Hematopoietic multipotent progenitor cell (in vitro differentiated cells): ENCODE measurements around the gene TMEM135. TPM values are rescaled to one million over a fixed set of nuclear protein-coding genes. Genes with fewer than 3 reads are reported as not detected.
A peak's percentile ranks its signal among the peaks of the same experiment; 100 is the strongest.
"Not testable (repeated sequence)": the region's sequence is repeated elsewhere in the genome, so short reads cannot be mapped to it uniquely, and the experiment has no call there.

ENCODE experiments used
- DNase-seq, 3 donors: peaks; one replicate each; pipeline ENCODE4 v3.0.0-alpha.2; 2011 to 2015; ENCODE audit warnings: low read depth in 2 of 3, low spot score in 2 of 3
- total RNA-seq: library from RNA; depleted of rRNA; stranded (reverse); fragments of >200 nt; gene quantifications from one replicate; pipeline ENCODE4 v1.2.3, GENCODE V29; 2012

TMEM135 gene
- total RNA-seq, 1 donor = 8.3 TPM

DNA sequence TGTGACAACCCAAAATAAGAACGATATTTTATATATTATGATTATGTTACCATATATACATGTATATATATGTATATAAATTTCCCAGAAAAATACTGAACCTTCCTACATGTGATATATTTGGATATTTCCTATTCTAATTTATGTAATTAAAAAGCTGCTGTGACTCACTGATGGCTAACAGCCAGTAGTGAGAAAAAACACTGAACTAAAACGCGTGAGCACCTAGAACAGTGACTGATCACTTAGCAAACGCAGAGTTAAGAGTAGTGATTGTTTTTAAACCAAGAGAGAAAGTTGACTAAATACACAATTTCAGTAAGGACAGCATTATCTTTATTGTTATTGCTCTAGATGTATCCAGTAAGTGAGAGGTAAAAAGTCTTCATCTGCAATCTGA lies 213.8 kb downstream of the TMEM135 start:
- DNase-seq = no peak

DNA sequence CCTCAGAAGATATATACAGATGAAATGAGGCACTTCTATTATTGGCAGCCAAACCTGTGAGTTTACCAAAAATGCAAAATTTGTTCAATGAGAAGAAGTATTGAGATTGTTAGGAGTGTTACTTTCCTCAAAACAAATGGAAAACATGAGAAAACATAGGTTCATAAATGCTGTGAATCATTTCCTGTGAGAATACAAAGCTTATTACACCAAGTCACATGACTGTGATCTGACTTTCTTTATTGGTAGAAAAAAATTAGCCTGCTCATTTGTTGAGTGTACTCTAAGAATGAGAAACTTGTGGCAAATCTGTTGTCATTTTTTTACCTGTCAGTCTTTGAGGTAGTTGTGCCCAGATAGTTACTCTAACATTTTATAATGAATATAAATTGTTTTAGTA lies 215.1 kb downstream of the TMEM135 start:
- DNase-seq = no peak

GRCh38 chr11:87254562-87254961 lies 216.8 kb downstream of the TMEM135 start:
- DNase-seq = no peak

DNA sequence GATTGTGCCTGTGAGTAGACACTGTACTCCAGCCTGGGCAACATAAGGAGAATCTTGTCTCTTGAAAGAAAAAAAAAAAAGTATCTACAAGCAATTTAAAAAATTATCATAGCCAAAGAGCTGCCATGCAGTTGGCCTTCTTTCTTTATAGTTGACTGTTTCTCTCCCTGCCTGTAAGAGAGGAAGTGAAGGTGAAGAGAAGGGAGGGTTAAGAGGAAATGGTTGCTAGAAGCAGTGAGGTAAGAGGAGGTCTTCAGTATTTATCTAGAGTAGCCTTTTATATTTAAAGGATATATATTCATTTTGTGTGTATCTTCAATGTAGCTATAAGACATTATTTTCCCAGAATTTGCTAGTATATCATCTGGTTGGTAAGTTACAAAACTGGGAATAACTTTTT lies 217.9 kb downstream of the TMEM135 start:
- DNase-seq = no peak

DNA sequence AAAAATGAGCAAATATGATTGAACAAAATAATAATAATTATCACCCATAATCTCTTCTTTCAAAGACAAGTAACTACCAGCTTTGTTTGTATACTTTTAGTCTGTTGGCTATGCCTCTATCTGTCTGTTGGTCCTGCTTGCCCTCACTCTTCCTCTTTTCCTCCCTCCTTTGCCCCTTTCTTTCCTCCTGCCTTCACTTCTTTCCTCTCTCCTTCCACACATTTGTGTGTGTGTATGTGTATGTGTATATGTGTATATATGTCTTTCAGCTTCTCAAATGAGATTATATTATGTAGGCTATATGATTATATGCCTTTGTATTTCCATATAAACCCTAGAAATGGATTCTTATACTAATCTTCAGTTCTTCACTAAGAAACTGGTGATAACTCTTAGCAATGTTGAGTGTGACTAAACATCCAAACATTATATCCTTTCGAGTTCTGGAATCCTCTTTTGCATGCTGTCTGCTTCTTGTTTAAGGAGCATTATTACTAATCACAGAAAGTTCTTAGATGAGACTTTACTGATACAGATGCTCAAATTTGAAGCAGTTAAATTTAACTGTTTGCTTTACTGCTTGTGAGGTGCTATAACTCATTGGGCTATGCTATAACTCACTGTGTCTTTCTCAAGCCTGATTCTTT lies 219.1 kb downstream of the TMEM135 start:
- no peak for DNase-seq

- peak in 1 of 3 donors; percentile 31 for DNase-seq
Observed at GRCh38 chr11:87258171-87258833, 220.6 kb downstream of the TMEM135 start.

GRCh38 chr11:87259736-87260135 lies 222.0 kb downstream of the TMEM135 start:
- DNase-seq = no peak

DNA sequence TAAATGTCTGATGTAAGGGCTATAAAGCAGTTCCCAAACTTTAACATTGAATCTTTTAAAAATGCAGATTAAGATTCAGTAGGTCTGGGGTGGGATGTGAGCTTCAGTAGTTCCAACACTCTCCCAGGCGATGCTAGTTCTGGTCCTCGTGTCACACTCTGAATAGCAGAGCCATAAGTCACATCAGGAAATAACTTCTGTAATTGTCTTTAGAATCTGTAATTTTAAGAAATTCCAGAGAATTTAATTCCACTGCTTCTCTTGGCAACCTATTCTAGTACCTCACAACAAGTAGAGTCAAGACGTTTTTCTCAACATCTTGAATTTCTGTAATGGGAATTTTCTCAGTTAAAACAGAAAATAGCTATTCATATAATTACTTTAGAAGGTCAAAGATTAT lies 223.1 kb downstream of the TMEM135 start:
- DNase-seq = no peak

DNA sequence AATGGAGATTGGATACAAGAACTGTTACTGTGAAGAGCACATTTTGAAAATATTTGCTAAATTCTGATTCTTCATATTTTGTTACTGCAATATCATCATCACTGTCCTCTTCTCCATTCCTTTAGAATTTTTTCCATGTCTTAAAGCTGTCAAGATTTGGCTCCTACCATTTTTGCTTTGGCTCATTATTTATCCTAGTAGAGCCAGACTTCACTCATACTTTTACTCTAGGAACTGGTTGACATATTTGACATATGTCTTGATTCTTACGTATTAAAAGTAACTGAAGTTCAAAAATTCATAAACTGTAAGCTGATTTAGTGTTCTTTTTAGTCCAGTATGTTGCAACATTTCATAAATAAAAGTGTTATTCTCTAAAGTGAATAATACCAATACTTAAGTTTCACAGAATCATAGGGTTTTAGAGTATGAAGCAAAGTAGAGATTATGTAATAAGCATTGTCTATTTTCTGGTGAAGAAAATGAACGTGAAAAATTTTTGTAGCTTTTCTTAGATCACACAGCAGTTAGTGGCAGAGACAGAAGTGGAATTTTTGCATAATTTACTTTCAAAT lies 225.6 kb downstream of the TMEM135 start:
- DNase-seq = no peak

DNA sequence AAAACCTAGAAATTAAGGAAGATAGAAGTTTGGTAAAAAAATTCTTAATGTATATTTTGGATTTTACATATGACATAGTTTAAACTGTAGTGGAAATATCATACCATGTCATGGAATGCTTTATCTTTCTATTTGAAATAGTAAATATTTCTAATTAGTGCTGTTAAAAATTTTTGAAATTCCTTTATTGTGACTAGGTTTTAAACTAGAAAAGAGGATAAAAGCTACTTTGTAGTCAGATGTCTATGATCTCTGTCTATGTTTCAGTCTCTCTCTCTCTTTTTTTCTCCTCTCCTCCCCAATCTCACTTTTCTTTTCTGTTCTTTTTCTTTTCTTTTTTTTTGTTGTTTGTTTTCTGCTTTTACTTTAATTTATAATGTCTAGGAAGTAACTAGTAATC lies 226.2 kb downstream of the TMEM135 start:
- DNase-seq = no peak

DNA sequence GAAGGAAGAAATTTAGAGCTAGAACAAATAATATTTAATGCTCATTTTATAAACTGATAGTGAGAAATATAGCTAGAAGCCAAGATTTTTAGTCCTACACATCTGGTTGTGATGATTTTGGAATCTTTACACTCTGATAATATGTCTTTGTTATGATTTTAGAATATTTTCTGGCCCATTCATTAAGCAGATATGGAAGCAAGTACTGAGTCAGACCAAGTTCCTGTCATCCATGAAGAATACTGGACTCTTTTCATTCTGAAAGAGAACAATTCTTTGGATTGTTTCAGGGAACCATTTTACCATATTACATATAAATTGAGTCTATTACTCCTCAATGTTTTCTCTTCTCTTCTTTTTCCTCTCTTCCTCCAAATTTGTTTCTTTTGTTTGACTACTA lies 227.4 kb downstream of the TMEM135 start:
- DNase-seq = no peak

GRCh38 chr11:87265979-87266378 lies 228.2 kb downstream of the TMEM135 start:
- DNase-seq = no peak

- no peak for DNase-seq
Observed at GRCh38 chr11:87266751-87267150, 229.0 kb downstream of the TMEM135 start.

GRCh38 chr11:87271951-87272350 lies 234.2 kb downstream of the TMEM135 start:
- not testable (repeated sequence) for DNase-seq

- no peak for DNase-seq
Observed at GRCh38 chr11:87275176-87275575, 237.4 kb downstream of the TMEM135 start.

DNA sequence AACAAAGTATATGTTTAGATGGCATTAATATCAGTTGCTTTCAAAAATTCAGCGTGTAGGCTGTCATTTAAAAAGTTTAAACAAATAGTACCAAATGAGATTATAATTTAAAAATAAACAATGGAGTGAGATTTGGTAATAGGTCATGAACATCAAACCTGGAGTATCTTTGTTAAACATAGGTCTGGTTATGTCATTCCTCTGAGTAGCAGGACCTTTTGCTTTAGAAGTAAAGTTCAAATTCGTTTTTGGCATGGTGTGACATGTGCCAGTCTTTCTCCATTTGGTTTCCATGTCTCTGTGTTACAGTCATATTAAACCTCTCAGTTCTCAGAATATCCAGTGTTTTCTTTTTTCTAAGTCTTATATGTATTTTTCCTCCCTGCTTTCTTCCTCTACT lies 242.4 kb downstream of the TMEM135 start:
- DNase-seq = no peak

DNA sequence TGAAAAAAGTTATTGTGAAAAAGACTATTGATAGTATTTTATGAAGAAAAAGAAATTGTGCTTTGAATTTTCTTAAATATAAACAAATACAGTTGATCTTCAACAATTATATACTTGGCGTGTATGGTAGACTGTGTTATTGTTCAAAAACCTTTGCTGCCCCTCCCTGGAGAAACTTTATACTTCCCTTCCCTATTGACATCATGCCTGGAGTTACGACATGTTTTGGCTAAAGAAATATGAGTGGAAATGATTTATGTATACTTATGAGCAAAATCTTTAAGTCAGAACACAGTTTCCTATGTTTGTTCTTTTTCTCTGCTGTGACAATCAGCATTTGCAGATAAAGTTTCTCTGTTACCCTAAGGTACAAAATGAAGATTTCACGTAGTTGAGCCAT lies 243.8 kb downstream of the TMEM135 start:
- peak in 2 of 3 donors; percentile 29 to 64 for DNase-seq

GRCh38 chr11:87284306-87284705 lies 246.6 kb downstream of the TMEM135 start:
- no peak for DNase-seq

GRCh38 chr11:87285674-87286073 lies 247.9 kb downstream of the TMEM135 start:
- not testable (repeated sequence) for DNase-seq

DNA sequence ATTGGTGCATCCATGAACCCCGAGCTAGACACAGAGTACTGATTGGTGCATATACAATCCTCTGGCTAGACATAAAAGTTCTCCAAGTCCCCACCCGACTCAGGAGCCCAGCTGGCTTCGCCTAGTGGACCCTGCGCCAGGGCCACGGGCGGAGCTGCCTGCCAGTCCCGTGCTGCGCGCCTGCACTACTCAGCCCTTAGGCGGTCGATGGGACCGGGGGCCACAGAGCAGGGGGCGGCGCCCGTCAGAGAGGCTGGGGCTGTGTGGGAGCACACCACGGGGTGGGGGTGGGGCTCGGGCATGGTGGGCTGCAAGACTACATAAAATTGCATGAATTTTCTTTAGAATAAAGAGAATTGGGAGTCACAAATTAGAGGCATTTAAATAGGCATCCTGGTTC lies 248.6 kb downstream of the TMEM135 start:
- no peak for DNase-seq

DNA sequence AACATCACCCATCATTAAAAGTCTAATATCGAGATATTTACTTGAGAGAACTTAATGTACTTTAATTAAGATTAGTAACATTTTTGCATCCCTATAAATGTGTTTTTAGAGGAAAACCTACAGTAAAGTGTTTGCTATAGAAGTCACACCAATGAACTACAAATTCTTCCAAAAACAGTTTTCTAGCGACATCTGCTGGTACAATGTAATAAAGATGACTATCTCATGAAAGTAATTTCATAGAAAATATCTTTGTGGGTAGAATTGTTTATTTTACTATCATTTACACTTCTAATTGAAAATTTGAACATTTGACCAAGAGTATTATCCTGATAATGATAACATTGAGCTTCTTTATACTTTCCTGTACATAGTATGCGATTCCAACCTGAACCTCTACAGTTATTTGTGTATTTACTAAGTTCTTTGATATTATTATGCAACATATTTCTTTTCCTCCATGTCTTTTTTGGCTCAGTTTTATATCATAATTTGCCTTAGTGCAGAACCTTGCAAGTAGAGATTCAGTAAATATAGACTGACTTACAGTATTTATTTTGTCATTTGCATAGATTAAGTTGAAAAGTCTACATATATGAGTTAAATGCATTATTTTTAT lies 252.7 kb downstream of the TMEM135 start:
- DNase-seq = peak; percentile 14 to 75 (median 48)

- DNase-seq = no peak
Observed at GRCh38 chr11:87292598-87292997, 254.9 kb downstream of the TMEM135 start.
